ENCODE results near the gene HSFX1. TPM values are rescaled to one million over a fixed set of nuclear protein-coding genes. Genes with fewer than 3 reads are reported as not detected.

HSFX1 gene
- total RNA-seq, 1 experiment from 2014 or later: 0.23 TPM

- no peaks in the 10 kb centered on the region for H3K27me3 ChIP-seq (replicated peaks; ENCODE audit: control insufficient read depth, insufficient read depth, low read length)
- no TSS peak for BruUV-seq (replicated peaks)
- no peak overlapping the region for H3K27ac Mint-ChIP-seq (ENCODE audit: unreplicated experiment)
- no peak overlapping the region for H3K4me3 Mint-ChIP-seq (ENCODE audit: unreplicated experiment)
- H3K36me3 Mint-ChIP-seq (ENCODE audit: insufficient read depth, unreplicated experiment): no peaks in the 10 kb centered on the region
- H3K4me3 ChIP-seq (ENCODE audit: low read depth, low read length): no peak overlapping the region
- H3K36me3 ChIP-seq (ENCODE audit: control insufficient read depth, insufficient read depth, low read length): no peaks in the 10 kb centered on the region
- no peaks in the 10 kb centered on the region for H3K9me3 Mint-ChIP-seq (ENCODE audit: unreplicated experiment)
- no peak for TF ChIP-seq CTCF (IDR thresholded peaks at IDR 0.05; ENCODE audit: insufficient read depth in 1 of 2, low read depth in 1 of 2, low read length in 1 of 2, severe bottlenecking in 1 of 2, unreplicated experiment in 1 of 2)
- intact Hi-C loops (cut with micrococcal nuclease; ENCODE audit: unreplicated experiment): no loop called here
- no peaks in the 10 kb centered on the region for H3K4me1 ChIP-seq
- H3K9me3 ChIP-seq: no peaks in the 10 kb centered on the region
- ChIA-PET CTCF (no interaction called here), POLR2A (no interaction called here)
- DNase-seq: no peak
- H3K4me1 Mint-ChIP-seq (ENCODE audit: low read depth, unreplicated experiment): no peaks in the 10 kb centered on the region
- H3K27me3 Mint-ChIP-seq (ENCODE audit: insufficient read depth, unreplicated experiment): peaks cover 3% of the 10 kb centered on the region
Measured at GRCh38 chrX:149804102-149804501, 30.2 kb downstream of the HSFX1 start.

GRCh38 chrX:149807747-149808458 is 34.0 kb downstream of the HSFX1 start:
- H3K36me3 ChIP-seq (ENCODE audit: control insufficient read depth, insufficient read depth, low read length): no peaks in the 10 kb centered on the region
- TF ChIP-seq CTCF (IDR thresholded peaks at IDR 0.05; ENCODE audit: insufficient read depth in 1 of 2, low read depth in 1 of 2, low read length in 1 of 2, severe bottlenecking in 1 of 2, unreplicated experiment in 1 of 2): no peak
- peaks cover 13% of the 10 kb centered on the region for H3K4me1 Mint-ChIP-seq (ENCODE audit: low read depth, unreplicated experiment)
- H3K36me3 Mint-ChIP-seq (ENCODE audit: insufficient read depth, unreplicated experiment): peaks cover 5% of the 10 kb centered on the region
- no peaks in the 10 kb centered on the region for H3K27me3 ChIP-seq (replicated peaks; ENCODE audit: control insufficient read depth, insufficient read depth, low read length)
- no TSS peak for BruUV-seq (replicated peaks)
- H3K27me3 Mint-ChIP-seq (ENCODE audit: insufficient read depth, unreplicated experiment): no peaks in the 10 kb centered on the region
- intact Hi-C loops (cut with micrococcal nuclease; ENCODE audit: unreplicated experiment): no loop called here
- no peaks in the 10 kb centered on the region for H3K9me3 ChIP-seq
- H3K9me3 Mint-ChIP-seq (ENCODE audit: unreplicated experiment): no peaks in the 10 kb centered on the region
- no peak for DNase-seq
- no peak overlapping the region for H3K4me3 Mint-ChIP-seq (ENCODE audit: unreplicated experiment)
- no peak overlapping the region for H3K4me3 ChIP-seq (ENCODE audit: low read depth, low read length)
- ChIA-PET CTCF (no interaction called here), POLR2A (no interaction called here)
- H3K27ac Mint-ChIP-seq (ENCODE audit: unreplicated experiment): no peak overlapping the region
- peaks cover 20% of the 10 kb centered on the region for H3K4me1 ChIP-seq

- H3K4me1 Mint-ChIP-seq (ENCODE audit: low read depth, unreplicated experiment): no peaks in the 10 kb centered on the region
- no peak overlapping the region for H3K4me3 Mint-ChIP-seq (ENCODE audit: unreplicated experiment)
- intact Hi-C loops (cut with micrococcal nuclease; ENCODE audit: unreplicated experiment): no loop called here
- no peak overlapping the region for H3K27ac Mint-ChIP-seq (ENCODE audit: unreplicated experiment)
- POLR2A ChIA-PET: no interaction called here
- Histone ChIP-seq H3K27me3 (replicated peaks; ENCODE audit: control insufficient read depth, insufficient read depth, low read length) (no peaks in the 10 kb centered on the region; the same call in 1 of the 2 replicates), H3K4me3 (ENCODE audit: low read depth, low read length) (no peak overlapping the region), H3K4me1 (no peaks in the 10 kb centered on the region; the same call in 1 of the 2 replicates), H3K36me3 (ENCODE audit: control insufficient read depth, insufficient read depth, low read length) (no peaks in the 10 kb centered on the region), H3K9me3 (no peaks in the 10 kb centered on the region)
- CTCF ChIA-PET: no interaction called here
- no peak for TF ChIP-seq CTCF (IDR thresholded peaks at IDR 0.05; ENCODE audit: insufficient read depth in 1 of 2, low read depth in 1 of 2, low read length in 1 of 2, severe bottlenecking in 1 of 2, unreplicated experiment in 1 of 2)
- H3K9me3 Mint-ChIP-seq (ENCODE audit: unreplicated experiment): no peaks in the 10 kb centered on the region
- no peaks in the 10 kb centered on the region for H3K36me3 Mint-ChIP-seq (ENCODE audit: insufficient read depth, unreplicated experiment)
- no peak for DNase-seq
- BruUV-seq (replicated peaks): no TSS peak
- H3K27me3 Mint-ChIP-seq (ENCODE audit: insufficient read depth, unreplicated experiment): peaks cover 8% of the 10 kb centered on the region
Measured at GRCh38 chrX:149818652-149819051, 44.8 kb downstream of the HSFX1 start.
